Body of pancreas (tissue), 4 donors: ENCODE results near the gene ZNF471.

Experiments
- CTCF ChIP-seq, 7 experiments: fragments of 450-650 bp in 4 of 7; fragments of 200-600 bp in 3 of 7; sonication (generic) in 3 of 7; IDR thresholded peaks; one replicate each; pipeline ENCODE4 v1.5.1; 2016 to 2019; ENCODE audit warnings: antibody characterized with exemption in 7 of 7
- POLR2A ChIP-seq, 3 donors: fragments of 450-650 bp; IDR thresholded peaks; one replicate each; pipeline ENCODE4 v1.6.1; 2016; ENCODE audit warnings: antibody characterized with exemption in 3 of 3, mild to moderate bottlenecking in 2 of 3

DNA sequence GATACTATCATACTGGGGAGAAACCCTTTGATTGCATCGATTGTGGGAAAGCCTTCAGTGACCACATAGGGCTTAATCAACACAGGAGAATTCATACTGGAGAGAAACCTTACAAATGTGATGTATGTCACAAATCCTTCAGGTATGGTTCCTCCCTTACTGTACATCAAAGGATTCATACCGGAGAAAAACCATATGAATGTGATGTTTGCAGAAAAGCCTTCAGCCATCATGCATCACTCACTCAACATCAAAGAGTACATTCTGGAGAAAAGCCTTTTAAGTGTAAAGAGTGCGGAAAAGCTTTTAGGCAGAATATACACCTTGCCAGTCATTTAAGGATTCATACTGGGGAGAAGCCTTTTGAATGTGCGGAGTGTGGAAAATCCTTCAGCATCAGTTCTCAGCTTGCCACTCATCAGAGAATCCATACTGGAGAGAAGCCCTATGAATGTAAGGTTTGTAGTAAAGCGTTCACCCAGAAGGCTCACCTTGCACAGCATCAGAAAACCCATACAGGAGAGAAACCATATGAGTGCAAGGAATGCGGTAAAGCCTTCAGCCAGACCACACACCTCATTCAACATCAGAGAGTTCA lies 46.7 kb downstream of the ZNF471 start:
- no peak for TF ChIP-seq CTCF (IDR thresholded peaks at IDR 0.05)
- TF ChIP-seq POLR2A (IDR thresholded peaks at IDR 0.05) = no peak
